ENCODE measurements around the gene AUH.

AUH gene

GRCh38 chr9:91271156-91271555 lies 90.6 kb downstream of the AUH start:
- H3K4me3 ChIP-seq (ENCODE audit: low read length) = no peak overlapping the region
- no peak for DNase-seq (ENCODE audit: low read depth)
- no peak for TF ChIP-seq CTCF (conservative IDR thresholded peaks at IDR 0.05; ENCODE audit: low read depth, low read length)

- no peak for DNase-seq (ENCODE audit: low read depth)
- H3K4me3 ChIP-seq (ENCODE audit: low read length) = no peak overlapping the region
- TF ChIP-seq CTCF (conservative IDR thresholded peaks at IDR 0.05; ENCODE audit: low read depth, low read length) = no peak
Observed at GRCh38 chr9:91269907-91270491, 91.7 kb downstream of the AUH start.

- DNase-seq (ENCODE audit: low read depth) = no peak
- no peak overlapping the region for H3K4me3 ChIP-seq (ENCODE audit: low read length)
- no peak for TF ChIP-seq CTCF (conservative IDR thresholded peaks at IDR 0.05; ENCODE audit: low read depth, low read length)
Observed at GRCh38 chr9:91266448-91266847, 95.3 kb downstream of the AUH start.

GRCh38 chr9:91265514-91265913 lies 96.2 kb downstream of the AUH start:
- DNase-seq (ENCODE audit: low read depth) = no peak
- no peak for TF ChIP-seq CTCF (conservative IDR thresholded peaks at IDR 0.05; ENCODE audit: low read depth, low read length)
- H3K4me3 ChIP-seq (ENCODE audit: low read length) = no peak overlapping the region

GRCh38 chr9:91261417-91261816 lies 100.3 kb downstream of the AUH start:
- TF ChIP-seq CTCF (conservative IDR thresholded peaks at IDR 0.05; ENCODE audit: low read depth, low read length) = no peak
- DNase-seq (ENCODE audit: low read depth) = no peak

GRCh38 chr9:91259162-91259561 lies 102.6 kb downstream of the AUH start:
- H3K4me3 ChIP-seq (ENCODE audit: low read length) = no peak overlapping the region
- DNase-seq (ENCODE audit: low read depth) = no peak
- no peak for TF ChIP-seq CTCF (conservative IDR thresholded peaks at IDR 0.05; ENCODE audit: low read depth, low read length)

More at GRCh38 chr9:91261417-91261816, 100.3 kb downstream of the AUH start:
- no peak overlapping the region for H3K4me3 ChIP-seq (ENCODE audit: low read length)

GRCh38 chr9:91258451-91258850 lies 103.3 kb downstream of the AUH start:
- no peak for DNase-seq (ENCODE audit: low read depth)
- no peak for TF ChIP-seq CTCF (conservative IDR thresholded peaks at IDR 0.05; ENCODE audit: low read depth, low read length)
- H3K4me3 ChIP-seq (ENCODE audit: low read length) = no peak overlapping the region

All from retinal pigment epithelial cell (primary cell).